KOPT-K1 (cell line): ENCODE results near the gene FOXA1.

Source experiments
- H3K27ac ChIP-seq: fragments of 200-600 bp; sonication (generic); 2 replicates; pipeline ENCODE4 v1.5.1; 2016; ENCODE audit warnings: antibody characterized with exemption, mild to moderate bottlenecking, low read depth, low read length; ENCODE audit not compliant: poor library complexity, severe bottlenecking
- H3K36me3 ChIP-seq: fragments of 200-600 bp; sonication (generic); 2 replicates; pipeline ENCODE4 v1.5.1; 2017; ENCODE audit warnings: antibody characterized with exemption, mild to moderate bottlenecking, low read length, moderate library complexity; ENCODE audit not compliant: insufficient read depth
- H3K9me3 ChIP-seq: fragments of 200-600 bp; sonication (generic); 2 replicates; pipeline ENCODE4 v1.5.1; 2017; ENCODE audit warnings: antibody characterized with exemption, low read length, mild to moderate bottlenecking; ENCODE audit not compliant: insufficient read depth, poor library complexity, severe bottlenecking

FOXA1 gene

DNA sequence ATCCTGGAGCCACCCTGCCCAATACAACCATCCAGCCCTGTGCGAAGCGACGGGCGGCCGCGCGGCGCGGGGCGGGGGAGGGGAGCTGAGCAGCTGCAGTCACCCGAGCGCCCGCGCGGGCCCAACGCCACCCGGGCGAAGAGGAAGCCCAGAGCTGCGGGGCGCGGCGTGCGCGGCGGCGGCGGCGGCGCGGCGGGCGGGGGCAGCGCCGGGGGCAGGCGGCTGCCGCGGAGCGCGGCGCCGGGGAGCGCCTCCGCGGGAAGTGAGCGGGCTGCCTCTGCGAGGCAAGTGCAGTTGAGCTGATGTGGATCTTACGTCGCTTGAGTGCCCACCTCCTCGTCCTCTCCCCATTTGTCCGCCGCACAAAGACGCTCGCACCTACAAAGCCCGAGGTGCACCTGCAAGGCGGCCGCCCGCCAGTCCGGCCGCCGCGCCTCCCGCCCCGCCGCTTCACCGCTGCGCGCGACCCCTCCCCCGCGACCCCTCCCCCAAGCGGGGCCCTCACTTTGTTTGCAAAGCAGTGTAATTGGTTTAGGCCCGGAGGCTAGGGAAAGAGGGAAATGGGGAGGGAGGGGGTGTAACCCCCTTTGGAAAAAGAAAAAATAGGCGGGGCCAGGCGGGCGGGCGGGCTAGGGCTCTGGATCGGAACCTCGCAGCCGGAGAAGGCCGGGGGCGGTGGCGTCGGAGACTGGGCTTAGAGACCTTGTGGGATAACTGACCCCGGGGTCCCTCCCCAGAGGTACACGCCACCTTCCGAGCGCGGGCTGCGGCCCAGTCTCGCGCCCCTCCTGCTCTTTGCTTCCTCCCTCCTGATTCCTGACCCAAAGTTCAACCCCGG is at the start of gene FOXA1, which contains the start of gene TTC6:
Gene FOXA1, minus strand, starts transcription at position 279 of the 838 bp plus-strand sequence. Its CDS starts 277 bp downstream, at position 2.
Gene TTC6, plus strand, starts transcription at position 659 of the 838 bp plus-strand sequence. CDS start 26,436 bp downstream, outside the sequence.
- H3K36me3 ChIP-seq, result no peaks in the 10 kb centered on the region
- H3K9me3 ChIP-seq, result peaks cover 16% of the 10 kb centered on the region
- H3K27ac ChIP-seq, result no peak within 1 kb of the TSS

- H3K27ac ChIP-seq, result no peak overlapping the region
- H3K36me3 ChIP-seq, result no peaks in the 10 kb centered on the region
These were observed 48.7 kb upstream of the FOXA1 start for GRCh38 chr14:37643701-37644100.

GRCh38 chr14:37642125-37642524 is 47.1 kb upstream of the FOXA1 start:
- H3K36me3 ChIP-seq, result no peaks in the 10 kb centered on the region
- no peak overlapping the region for H3K27ac ChIP-seq
- H3K9me3 ChIP-seq, result no peaks in the 10 kb centered on the region

More at GRCh38 chr14:37643701-37644100, 48.7 kb upstream of the FOXA1 start:
- H3K9me3 ChIP-seq, result no peaks in the 10 kb centered on the region

DNA sequence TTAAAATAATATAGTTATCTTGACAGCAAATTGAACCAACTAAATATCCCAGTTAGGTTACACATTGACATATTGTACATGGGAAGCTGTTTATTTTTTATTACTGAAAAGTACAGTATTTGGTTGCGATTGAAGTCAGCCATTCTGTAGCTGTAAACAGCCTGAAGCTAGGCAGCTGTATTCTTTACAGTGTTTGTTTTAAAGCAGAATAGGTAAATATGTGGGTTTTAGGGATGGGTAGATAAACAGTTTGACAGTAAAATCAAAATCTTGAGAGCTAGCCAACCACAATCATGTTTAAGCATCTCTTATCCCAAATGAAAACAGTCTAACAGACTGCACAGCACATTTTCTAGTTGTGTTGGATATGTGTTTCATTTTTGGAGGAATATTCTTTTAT is 46.1 kb upstream of the FOXA1 start:
- Histone ChIP-seq H3K9me3 (no peaks in the 10 kb centered on the region), H3K27ac (no peak overlapping the region), H3K36me3 (no peaks in the 10 kb centered on the region)

- H3K36me3 ChIP-seq, result no peaks in the 10 kb centered on the region
- no peaks in the 10 kb centered on the region for H3K9me3 ChIP-seq
- H3K27ac ChIP-seq, result no peak overlapping the region
These were observed 43.5 kb upstream of the FOXA1 start for GRCh38 chr14:37638599-37638998.

- no peaks in the 10 kb centered on the region for H3K36me3 ChIP-seq
- no peak overlapping the region for H3K27ac ChIP-seq
- no peaks in the 10 kb centered on the region for H3K9me3 ChIP-seq
These were observed 42.3 kb upstream of the FOXA1 start for GRCh38 chr14:37637341-37637740.

GRCh38 chr14:37625597-37626595 is 30.8 kb upstream of the FOXA1 start:
- H3K27ac ChIP-seq, result no peak overlapping the region
- no peaks in the 10 kb centered on the region for H3K36me3 ChIP-seq

DNA sequence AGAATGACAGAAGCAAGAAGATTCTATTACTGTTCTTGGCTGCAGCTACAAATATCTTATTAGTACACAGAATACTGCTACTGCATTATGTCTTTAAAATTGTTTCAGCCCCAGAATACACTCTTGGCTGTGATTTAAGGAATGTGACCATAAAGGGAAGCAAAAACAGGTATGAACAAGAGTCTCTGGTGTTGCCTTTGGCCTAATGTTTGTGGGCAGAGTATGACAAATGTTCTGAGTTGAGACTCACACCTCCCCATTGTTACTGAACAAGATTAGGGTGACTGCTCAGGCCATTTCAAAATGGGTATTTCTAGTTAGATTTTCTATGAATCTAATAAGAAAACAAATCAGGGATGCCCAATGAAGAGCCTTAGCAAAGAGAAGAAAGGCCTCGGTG is 28.9 kb upstream of the FOXA1 start:
- Histone ChIP-seq H3K36me3 (no peaks in the 10 kb centered on the region), H3K9me3 (peaks cover 10% of the 10 kb centered on the region), H3K27ac (no peak overlapping the region)

More at GRCh38 chr14:37625597-37626595, 30.8 kb upstream of the FOXA1 start:
- peaks cover 10% of the 10 kb centered on the region for H3K9me3 ChIP-seq

GRCh38 chr14:37623426-37623951 is 28.4 kb upstream of the FOXA1 start:
- Histone ChIP-seq H3K27ac (no peak overlapping the region), H3K9me3 (peaks cover 10% of the 10 kb centered on the region), H3K36me3 (no peaks in the 10 kb centered on the region)

DNA sequence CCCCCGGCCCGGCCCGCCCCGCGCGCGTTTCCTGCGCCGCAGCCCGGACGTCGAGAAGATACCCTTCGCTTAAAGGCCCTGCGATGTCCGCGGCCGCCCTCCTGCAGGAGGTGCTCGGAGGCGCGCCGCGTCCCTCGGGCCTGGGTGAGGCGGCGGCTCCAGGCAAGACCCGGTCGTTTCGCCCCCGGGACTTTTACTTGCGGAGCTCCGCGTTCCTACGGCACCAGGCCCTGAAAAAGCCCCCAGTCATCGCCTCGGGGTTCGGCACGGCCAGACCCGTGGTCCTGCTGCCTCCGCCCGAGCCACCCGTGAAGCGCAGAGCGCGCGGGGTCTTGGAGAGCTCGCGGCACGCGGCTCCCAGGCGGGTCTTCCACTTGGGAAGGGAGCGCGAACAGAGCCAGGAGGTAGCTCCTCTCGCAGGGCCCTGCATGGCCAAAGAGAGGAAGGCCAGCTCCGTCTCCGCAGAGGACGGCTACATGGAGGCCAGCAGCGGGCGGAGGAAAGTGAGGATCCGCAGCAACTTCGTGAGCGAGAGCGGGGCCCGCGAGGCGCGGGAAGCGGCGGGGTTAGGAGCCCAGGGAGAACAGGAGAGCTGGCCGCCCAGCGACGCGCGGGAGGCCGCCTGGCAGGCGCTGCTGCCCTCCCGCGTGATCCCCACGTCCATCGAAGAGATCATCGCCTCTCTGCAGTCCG is 27.3 kb upstream of the FOXA1 start:
- no peak overlapping the region for H3K27ac ChIP-seq
- no peaks in the 10 kb centered on the region for H3K36me3 ChIP-seq
- H3K9me3 ChIP-seq, result peaks cover 10% of the 10 kb centered on the region

DNA sequence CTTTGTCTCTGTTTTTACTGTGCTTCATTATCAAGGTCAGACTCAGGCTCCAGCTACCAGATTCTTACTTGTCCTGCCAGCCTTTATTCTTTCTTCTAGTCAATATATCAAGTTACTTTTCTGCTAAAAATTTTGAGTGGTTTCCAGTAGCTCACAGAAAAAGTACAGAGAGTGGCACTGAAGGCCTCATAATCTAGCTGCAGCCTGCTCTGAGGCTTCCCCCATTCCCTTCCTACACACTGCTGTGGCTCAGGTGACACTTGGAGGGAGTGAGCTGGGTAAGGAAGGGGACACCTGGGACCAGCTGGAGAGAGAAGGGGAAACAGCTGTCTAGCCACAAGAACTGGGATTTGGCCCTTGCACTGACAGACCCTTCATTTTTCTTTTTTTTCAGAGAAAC is 25.8 kb upstream of the FOXA1 start:
- Histone ChIP-seq H3K36me3 (no peaks in the 10 kb centered on the region), H3K9me3 (peaks cover 14% of the 10 kb centered on the region), H3K27ac (no peak overlapping the region)

DNA sequence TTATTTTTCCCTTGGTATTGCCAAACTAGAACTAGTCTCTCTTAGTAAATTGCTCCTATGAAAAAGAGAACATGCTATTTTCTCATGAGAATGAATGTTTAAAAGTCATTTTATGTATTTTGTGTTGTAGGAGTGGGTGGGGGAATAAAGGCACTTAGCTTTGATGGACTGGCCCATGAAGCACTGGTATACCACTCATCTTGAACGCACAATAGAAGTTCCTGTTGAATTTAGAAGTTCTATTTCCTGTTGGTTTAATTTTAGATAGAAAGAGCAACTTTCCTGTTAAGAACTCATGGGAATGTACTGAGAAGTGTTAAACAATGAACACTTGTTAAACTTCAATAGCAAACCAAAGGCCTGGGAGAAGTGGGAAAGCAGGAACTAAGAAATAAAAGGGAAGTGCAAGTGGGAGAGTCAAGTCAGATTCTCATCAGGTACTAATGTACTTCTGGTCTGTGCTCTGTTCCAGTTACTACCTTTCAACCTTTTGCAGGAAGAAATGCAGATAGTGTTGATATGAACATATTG is 23.5 kb upstream of the FOXA1 start:
- Histone ChIP-seq H3K36me3 (no peaks in the 10 kb centered on the region), H3K27ac (no peak overlapping the region), H3K9me3 (peaks cover 25% of the 10 kb centered on the region)

DNA sequence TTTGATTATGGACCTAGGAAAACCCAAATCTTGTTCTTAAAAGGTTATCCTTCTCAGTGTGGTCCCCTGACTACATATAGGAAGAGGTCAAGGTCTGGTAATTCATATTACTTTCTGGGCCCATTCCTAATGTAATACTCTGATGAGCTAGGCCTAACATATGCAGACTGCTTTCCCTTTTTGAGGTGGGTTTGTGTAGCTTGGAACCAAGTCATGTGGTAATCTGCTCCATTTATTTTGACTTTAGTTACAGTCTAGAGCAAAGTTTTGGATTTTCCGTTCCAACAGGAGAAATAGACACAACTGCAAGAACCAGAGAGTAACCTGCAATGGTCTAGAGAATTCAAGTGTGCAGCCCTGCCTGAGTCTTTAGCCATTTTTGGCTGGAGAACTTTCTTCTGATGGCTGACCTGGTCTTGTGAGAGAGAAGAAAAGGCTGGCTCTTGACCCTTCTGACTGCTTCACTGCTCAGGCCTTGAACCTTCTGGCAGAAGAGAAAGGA is 22.9 kb upstream of the FOXA1 start:
- Histone ChIP-seq H3K27ac (no peak overlapping the region), H3K36me3 (no peaks in the 10 kb centered on the region), H3K9me3 (peaks cover 23% of the 10 kb centered on the region)

- peaks cover 18% of the 10 kb centered on the region for H3K9me3 ChIP-seq
- H3K27ac ChIP-seq, result no peak overlapping the region
- no peaks in the 10 kb centered on the region for H3K36me3 ChIP-seq
These were observed 21.8 kb upstream of the FOXA1 start for GRCh38 chr14:37616853-37617252.
